Measurements from ENCODE around the gene POGLUT3.

The POGLUT3 gene

DNA sequence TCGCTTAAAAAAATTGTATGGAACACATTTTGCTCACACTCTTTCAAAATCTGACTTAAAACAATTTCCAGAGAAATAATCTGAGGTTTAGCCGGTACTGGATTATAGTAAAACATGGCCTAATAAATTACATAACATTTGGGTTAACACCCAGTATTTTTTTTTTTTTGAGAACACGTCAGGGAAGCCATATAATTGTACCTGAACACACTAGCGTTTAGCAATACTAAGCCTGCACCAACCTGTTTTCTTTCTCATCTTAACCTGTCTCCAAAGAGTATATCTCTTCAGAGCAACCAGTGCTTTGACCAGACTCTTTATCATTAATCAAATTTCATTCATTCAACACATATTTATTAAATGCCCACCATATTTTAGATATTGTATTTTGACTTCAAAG is 2.0 kb upstream of the POGLUT3 start:
- ATAC-seq: no peak
- DNase-seq: no peak

DNA sequence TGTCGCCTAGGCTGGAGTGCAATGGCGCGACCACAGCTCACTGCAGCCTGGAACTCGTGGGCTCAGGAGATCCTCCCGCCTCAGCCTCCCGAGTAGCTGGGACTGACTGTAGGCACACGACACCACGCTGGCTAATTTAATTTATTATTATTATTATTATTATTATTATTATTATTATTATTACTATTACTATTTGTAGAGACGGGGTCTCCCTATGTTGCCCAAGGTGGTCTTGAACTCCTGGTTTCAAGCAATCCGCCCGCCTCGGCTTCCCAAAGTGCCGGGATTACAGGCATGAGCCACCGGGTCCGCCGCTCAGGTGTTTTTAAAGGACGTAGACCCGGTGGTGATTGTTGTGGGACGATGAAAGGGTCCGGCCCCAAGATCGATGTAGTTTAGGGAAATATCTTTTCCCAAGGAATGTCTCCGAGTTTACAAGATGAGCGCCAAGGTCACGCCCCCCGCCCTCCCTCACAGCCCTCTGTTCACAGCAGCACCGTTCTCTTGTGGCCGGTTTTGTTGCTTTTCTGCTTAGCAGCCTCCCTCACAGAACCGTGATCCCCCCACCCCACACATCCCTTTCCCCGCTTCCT is 728 bp upstream of the POGLUT3 start:
- ATAC-seq (no peak), DNase-seq (no peak)

DNA sequence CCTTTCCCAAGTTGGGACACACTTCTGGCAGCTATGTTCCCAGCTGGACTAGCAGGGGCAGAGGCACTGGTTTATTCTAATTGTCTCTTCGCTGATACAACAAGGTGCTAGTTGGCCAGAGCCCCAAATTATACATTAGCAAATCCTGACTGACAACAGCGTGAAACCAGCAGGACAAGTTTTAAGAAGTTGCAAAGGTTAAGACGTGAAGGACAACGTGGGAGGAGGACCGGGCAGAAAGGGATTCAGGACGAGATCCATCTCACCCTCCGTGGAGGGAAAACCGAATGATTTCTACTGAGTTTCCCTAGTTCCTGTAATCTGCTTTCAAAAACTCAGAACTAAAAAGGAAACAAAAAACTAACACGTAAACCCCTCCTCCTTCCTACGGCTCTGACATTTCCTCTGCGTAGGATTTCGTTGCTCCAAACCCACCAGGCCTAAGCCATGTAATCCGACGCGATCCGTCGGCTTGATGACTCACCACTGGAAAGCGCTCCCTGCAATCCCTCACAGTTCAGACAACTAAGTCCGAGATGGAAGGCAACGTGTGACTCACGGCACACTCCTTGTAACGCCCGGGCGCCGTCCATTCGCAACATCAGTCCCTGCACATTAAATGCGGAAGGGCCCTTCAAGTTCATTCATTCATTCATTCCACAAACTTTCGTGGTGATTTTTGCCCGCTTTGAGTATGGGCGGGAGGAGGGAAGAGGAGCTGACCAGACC is 703 bp downstream of the POGLUT3 start:
- DNase-seq: peak; percentile 71
- peak; percentile 93 for ATAC-seq

DNA sequence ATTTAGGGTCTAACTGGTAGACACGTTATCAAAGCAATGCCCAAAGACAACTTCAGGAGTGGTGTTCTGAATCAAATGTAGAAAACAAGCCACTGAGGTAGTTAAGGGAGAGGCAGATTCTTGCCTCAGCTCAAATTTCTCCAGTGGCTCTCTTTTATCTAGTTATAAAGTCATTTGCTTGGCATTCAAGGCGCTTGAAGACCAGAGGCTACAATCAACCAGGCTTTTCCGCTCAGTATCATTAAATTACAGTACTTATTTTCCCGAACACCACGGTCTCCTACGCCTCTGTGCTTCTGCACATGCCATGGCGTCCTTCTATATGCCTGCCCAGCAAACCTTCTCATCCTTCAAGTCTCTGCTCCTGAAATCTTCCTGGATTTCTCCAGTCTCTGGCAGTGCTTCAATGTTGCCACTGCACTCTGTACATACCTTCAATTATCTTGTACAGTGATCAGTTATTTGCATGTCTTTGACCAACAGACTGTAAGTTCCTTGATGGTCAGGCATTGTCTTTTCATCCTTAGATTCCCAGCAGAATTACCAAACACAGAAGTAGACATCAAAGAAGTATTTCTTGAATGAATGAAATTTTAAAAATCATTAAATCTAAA is 1.4 kb downstream of the POGLUT3 start:
- no peak for ATAC-seq
- DNase-seq: no peak

DNA sequence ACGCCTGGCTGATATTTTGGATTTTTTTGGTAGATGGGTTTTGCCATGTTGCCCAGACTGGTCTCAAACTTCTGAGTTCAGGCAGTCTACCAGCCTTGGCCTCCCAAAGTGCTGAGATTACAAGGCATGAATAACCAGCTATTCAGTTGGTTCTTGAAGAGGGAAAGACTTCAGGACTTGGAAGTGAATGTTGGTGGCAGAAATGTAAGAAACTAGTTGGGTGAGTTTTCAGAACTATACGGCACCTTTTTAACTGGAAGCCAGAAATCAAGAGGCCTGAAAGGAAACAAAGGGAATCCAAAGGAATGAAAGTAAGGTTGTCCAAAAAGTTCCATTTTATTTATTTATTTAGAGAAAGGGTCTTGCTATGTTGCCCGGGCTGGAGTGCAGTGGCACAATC is 2.9 kb downstream of the POGLUT3 start:
- no peak for DNase-seq
- ATAC-seq: no peak

DNA sequence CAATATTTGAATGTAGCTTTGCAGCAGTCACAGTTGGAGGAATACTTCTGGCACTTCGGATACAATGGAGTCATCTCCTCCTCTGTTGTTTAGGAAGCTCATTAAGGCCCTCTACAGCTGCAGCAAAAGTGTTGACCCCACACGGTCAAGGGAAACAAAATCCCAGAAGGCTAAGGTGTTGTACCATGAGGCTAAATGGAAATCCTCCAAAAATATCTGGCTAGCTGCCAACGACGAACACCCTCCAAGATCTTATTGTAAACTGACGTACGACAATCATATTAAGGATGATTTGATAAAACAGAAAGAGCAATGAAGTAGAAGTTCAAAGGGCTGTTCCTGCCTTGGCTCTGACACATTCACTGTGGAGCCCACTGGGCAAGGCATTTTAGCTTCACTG is 4.0 kb downstream of the POGLUT3 start:
- no peak for ATAC-seq
- no peak for DNase-seq

DNA sequence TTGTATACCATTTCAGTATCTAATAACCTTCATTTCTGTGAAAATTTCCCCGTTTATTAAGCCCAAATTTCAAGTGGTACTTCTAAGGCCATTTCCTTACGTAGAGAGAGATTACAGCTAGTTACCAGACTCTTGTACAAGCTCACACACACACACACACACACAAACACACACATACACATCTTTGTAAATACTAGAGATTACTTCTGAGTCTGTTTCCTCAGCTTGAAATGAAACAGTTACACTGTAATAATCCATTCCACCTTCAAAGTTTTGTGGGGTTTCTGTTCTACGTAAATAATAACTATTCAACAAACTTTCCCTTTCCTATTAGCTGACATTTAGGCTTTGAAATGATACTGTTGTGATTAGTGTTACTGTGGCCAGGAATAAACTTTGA is 6.2 kb downstream of the POGLUT3 start:
- ATAC-seq (no peak), DNase-seq (no peak)

DNA sequence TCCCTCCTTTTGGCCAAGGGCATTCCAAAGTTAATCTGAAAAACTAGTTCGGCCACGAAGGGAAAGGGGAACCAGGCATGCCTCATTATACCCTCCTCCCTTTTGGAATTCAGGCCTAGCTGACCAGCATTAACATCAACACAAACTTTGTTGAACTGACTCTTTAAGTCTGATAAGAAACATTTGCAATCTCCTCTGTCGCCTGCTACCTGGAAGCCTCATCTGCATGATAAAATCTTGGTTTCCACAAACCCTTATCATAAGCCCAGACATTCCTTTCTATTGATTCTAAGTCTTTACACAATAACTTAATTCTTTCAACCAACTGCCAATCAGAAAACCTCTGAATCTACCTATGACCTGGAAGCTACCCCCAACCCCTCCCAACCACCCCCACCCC is 11.4 kb downstream of the POGLUT3 start:
- DNase-seq: no peak
- no peak for ATAC-seq

DNA sequence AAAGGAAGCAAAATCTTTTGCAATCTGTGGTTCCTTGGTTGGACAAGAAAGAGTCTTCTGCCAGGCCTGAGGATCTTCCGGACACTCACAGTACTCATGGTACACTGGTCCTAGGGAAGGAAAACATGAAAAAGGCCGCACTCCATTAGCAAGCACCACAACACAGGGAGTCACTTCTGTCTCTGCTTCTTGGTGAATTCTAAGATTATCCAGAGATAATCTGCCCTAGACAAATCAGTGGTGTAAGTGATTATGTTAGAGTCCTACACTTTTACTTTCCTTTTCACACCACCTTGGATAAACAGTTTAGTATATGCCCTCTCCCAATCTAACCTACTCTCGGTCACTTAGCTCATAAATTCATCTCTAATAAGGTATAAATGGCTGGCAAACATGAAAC is 11.9 kb downstream of the POGLUT3 start:
- no peak for DNase-seq
- ATAC-seq: no peak

DNA sequence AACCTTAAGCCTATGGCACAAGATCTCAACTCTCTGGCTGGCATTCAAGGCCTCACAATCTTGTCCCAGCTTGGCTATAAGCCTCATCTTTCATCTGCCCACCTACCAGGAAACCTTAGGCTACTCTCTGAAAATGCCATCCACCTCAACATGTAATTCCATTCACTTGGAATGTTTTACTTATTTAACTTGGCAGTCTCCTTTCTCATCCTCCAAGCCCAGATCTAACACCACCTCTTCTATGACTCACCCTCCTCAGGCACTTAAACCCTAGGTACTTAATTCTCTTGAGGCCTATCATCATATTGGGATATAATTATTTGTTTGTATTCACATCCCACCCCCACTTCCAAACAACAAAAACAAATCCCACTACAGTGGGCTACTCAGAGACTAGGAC is 15.0 kb downstream of the POGLUT3 start:
- ATAC-seq (no peak), DNase-seq (no peak)

DNA sequence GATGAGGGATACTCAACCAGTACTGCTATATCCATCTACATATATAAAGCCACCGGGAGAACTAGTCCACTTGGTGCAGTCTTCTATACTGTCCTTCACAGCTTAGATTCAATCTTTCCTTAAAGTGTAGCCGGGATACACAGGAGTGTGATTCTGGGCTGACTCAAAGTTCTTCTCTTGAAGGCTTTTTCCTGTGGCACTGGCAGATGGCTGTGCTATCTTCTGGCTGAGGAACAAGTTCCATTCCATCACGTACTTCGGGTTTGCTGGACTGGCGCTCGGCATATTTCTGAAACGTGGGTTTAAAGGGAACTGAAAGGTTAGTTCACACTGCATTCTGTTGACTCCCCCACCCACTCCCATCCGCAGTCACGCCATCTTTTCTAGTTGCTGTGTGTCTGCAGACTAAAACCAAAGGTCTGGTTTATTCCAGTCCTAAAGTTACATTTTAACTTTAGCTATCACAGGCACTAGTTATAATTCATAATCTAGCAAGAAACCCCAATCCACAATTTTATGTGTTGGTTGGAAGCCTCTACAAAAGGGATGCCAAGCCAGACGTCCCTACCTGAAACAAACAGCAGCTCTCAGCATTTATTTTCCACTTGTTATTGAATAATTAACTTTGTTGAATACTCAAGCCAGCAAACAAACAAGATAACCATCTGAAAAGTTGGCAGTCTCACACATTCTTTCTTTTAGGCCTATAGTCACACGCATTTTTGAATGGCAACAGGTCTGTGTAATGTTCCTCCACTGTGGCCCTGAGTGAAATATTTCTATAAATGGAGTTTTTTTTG is 23.3 kb downstream of the POGLUT3 start:
- ATAC-seq (no peak), DNase-seq (no peak)

DNA sequence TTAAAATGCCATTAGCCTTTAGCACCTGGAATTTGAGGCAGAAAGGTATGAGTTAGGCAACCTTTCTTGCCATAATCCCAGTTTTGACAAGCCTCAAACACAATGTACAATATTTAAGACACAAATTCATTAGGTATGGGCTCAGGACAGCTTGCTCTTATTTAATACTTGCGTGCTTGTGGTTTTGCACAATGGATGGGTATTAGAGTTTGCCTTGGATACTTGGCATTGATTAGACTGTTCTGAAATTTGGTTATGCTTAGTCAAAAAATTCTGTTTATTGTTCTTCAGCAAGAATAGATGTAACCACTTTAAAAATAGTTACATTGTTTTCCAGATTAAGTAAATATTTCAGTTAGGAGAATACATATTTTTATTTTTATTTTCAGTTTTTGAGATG is 25.5 kb downstream of the POGLUT3 start:
- no peak for ATAC-seq
- DNase-seq: no peak

DNA sequence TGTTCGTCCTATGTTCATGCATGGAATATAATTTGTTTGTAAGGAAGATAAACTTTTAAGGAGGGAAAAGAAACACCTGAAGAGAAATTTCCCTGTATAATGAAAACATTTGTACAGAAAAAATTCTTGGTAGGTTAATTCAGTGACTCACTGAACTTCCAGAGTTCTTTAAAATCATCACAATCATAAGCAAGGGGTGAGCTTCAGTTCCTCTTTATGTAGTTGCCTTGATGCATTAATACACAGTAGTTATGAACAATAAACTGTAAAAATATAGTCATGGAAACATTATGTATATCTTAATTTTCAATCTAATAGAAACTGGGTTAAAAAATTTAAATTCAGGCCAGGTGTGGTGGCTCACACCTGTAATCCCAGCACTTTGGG is 29.7 kb downstream of the POGLUT3 start:
- DNase-seq: no peak
- ATAC-seq: no peak

DNA sequence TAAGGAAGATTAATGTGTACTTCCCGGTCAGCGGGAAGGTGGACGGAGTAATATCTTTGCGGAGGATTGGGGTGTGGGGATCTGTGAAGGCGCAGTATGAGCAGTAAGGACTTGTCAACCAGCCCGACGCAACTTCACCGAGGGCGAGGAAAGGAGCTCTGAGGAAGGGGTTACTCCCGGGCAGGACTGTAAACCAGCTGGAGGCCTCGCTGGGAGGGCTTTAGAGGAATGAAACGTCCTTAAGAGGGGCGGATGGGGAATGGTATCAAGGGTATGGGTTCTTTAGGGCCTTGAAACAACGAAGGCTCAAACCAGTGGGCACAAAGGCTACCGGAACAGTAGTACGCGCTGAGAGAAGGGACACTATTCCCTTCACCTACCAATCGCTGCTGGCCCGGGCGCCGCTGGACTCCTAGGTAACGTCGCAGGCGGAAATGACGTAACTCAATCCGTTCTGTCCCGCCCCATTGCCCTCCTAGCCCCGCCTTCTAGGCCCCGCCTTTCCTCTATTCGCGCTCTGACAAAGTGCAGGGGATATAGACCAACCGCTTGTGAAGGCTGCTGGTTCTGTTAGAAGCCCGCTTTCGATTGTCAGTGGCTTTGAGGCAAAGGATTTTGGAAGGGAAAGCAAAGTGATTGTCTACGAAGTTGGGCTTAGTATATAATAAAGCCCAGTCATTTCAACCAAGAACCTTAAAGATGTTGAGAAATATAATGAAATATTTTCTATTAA is 30.9 kb downstream of the POGLUT3 start, which contains the start of gene C11orf65:
Gene C11orf65, minus strand, starts transcription at position 439 of the 733 bp plus-strand sequence. CDS start 5,970 bp downstream, outside the sequence.
- peak; percentile 100 for ATAC-seq

DNA sequence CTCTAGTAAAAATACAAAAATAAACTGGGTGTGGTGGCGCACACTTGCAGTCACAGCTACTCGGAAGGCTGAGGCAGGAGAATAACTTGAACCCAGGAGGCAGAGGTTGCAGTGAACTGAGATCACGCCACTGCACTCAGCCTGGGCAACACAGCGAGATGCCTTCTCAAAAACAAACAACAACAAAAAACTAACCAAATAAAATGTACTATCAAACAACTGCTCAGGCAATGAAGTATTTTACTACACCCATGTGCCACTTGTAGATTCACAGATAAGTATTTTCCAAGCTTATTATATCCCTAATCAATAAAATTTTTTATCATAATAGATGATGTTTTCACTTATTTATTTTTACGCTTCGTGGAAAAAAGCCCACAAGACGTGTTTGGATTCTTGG is 31.8 kb downstream of the POGLUT3 start:
- ATAC-seq: no peak

More for the DNA sequence above, 30.9 kb downstream of the POGLUT3 start, which contains the start of gene C11orf65:
- DNase-seq: peak; percentile 94

DNA sequence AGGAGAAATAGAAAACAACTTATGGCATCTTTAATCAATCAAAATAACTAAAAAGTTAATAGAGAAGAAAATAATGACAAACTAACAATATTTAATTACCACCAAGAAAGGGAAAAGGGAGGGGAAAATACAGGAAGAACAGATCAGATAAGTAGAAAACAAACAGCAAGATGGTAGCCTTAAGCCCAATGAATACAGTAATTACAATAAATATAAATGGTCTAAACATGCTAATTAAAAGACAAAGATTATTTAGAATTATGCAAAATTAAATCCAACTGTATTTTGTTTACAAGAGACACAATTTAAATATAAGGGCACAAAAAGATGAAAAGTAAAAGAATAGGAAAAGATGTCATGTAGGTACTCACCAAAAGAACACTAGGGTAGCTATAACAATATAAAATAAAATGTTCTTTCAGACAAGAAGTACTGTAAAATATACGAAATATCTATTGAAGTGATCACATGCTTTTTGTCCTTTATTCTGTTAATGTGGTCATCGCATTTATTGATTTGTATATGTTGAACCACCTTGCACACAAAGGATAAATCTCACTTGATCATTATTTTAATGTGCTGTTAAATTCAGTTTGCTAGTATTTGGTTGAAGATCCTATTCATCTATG is 44.9 kb downstream of the POGLUT3 start:
- no peak for DNase-seq
- no peak for ATAC-seq

More for the DNA sequence above, 31.8 kb downstream of the POGLUT3 start:
- DNase-seq: no peak
